Progenitor cell of endocrine pancreas (in vitro differentiated cells): ENCODE data around the gene DGKB. TPM values are rescaled to one million over a fixed set of nuclear protein-coding genes. Genes with fewer than 3 reads are reported as not detected.

Experiments
- DNase-seq: peaks from one replicate; pipeline ENCODE4 v3.0.0; 2021; ENCODE audit warnings: low spot score; ENCODE audit not compliant: unreplicated experiment
- H3K27ac Mint-ChIP-seq: 2 replicates; pipeline ENCODE4 v1.8.0; 2021; ENCODE audit warnings: mild to moderate bottlenecking, moderate library complexity, mixed read lengths
- H3K27me3 Mint-ChIP-seq: 2 replicates; pipeline ENCODE4 v1.8.0; 2021; ENCODE audit warnings: mixed read lengths
- H3K36me3 Mint-ChIP-seq: 2 replicates; pipeline ENCODE4 v1.8.0; 2022; ENCODE audit warnings: mixed read lengths; ENCODE audit not compliant: insufficient read depth
- H3K4me1 Mint-ChIP-seq: 2 replicates; pipeline ENCODE4 v1.8.0; 2021; ENCODE audit warnings: low read depth, mixed read lengths
- H3K4me3 Mint-ChIP-seq: 2 replicates; pipeline ENCODE4 v1.8.0; 2021; ENCODE audit warnings: low read depth, mild to moderate bottlenecking, moderate library complexity, mixed read lengths
- H3K9me3 Mint-ChIP-seq: 2 replicates; pipeline ENCODE4 v1.8.0; 2021; ENCODE audit warnings: low read depth, mixed read lengths
- CTCF ChIP-seq: fragments of 200-600 bp; sonication (generic); IDR thresholded peaks from one replicate; pipeline ENCODE4 v1.5.0; 2021; ENCODE audit warnings: antibody characterized with exemption, mild to moderate bottlenecking; ENCODE audit not compliant: unreplicated experiment
- total RNA-seq: library from RNA; stranded (reverse); gene quantifications from 2 replicates; pipeline ENCODE4 v1.2.1, GENCODE V29; 2021

Gene DGKB
- total RNA-seq, 1 donor from 2014 or later = 0.74 TPM

DNA sequence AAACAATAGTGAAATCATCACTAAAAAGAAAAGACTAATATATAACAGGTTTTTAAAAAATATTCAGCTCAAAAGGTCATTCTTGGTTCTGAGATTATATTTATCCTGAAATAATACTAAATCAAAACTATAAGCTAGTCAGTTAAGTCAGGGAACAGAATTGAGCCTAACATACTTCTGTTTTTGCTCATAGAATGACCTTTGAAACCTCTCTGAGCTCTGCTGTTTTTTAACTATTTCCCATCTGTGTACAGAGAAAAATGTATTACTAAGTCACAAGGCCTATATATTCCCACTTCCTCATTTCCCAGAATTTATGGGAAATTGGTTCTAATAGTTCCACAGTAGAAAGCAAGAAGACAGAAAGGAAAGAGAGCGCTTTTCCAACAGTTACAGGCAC is 566.3 kb downstream of the DGKB start:
- no peak for DNase-seq
- H3K4me1 Mint-ChIP-seq = peaks cover 8% of the 10 kb centered on the region
- no peak overlapping the region for H3K27ac Mint-ChIP-seq
- H3K36me3 Mint-ChIP-seq = no peaks in the 10 kb centered on the region
- H3K9me3 Mint-ChIP-seq = no peaks in the 10 kb centered on the region
- TF ChIP-seq CTCF = no peak
- H3K4me3 Mint-ChIP-seq = no peak overlapping the region
- H3K27me3 Mint-ChIP-seq = no peaks in the 10 kb centered on the region

- Mint-ChIP-seq H3K9me3 (no peaks in the 10 kb centered on the region), H3K4me1 (peaks cover 4% of the 10 kb centered on the region), H3K27me3 (no peaks in the 10 kb centered on the region), H3K36me3 (no peaks in the 10 kb centered on the region), H3K4me3 (no peak overlapping the region), H3K27ac (no peak overlapping the region)
- no peak for TF ChIP-seq CTCF
- no peak for DNase-seq
These were observed 570.4 kb downstream of the DGKB start for GRCh38 chr7:14332155-14332554.

DNA sequence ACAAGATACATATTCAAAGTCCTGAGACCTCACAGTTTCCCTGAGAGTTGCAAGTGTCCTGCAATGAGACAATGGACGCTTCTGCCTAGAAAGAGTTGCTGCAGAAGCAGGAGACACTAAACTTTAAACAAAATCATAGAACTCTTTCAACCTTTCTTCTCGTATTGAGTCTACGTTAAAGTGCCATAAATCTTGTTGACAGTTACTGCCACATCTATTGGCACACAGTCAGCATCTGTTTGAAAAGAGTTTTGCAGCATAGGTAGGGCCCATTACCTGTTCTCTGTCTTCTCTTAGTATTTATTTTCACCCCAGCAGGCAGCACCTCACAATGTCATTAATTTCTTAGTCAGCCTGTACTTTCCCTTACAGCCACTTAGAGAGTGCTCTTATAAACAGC is 577.8 kb downstream of the DGKB start:
- Mint-ChIP-seq H3K9me3 (peaks cover 13% of the 10 kb centered on the region), H3K27ac (no peak overlapping the region), H3K27me3 (no peaks in the 10 kb centered on the region), H3K4me3 (no peak overlapping the region), H3K4me1 (no peaks in the 10 kb centered on the region), H3K36me3 (no peaks in the 10 kb centered on the region)
- TF ChIP-seq CTCF = no peak
- no peak for DNase-seq

DNA sequence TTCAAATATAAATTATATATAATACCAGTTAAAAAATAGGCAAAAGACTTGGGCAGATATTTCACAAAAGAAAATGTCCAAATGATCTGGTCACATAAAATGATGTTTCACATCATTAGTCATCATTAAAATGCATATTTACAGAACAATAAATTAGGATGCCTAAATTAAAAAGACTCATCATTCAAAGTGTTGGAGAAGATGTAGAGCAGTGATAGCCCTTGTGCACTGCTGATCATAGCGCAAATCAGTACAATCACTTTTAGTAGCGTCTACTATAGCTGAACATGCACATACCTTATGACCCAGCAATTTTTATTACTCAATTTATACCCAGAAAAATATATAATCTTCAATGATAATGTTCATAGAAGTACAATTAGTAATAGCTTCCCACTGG is 579.8 kb downstream of the DGKB start:
- H3K36me3 Mint-ChIP-seq = no peaks in the 10 kb centered on the region
- H3K27me3 Mint-ChIP-seq = no peaks in the 10 kb centered on the region
- no peak for DNase-seq
- TF ChIP-seq CTCF = no peak
- H3K4me3 Mint-ChIP-seq = no peak overlapping the region
- H3K4me1 Mint-ChIP-seq = no peaks in the 10 kb centered on the region
- H3K27ac Mint-ChIP-seq = no peak overlapping the region
- peaks cover 13% of the 10 kb centered on the region for H3K9me3 Mint-ChIP-seq

DNA sequence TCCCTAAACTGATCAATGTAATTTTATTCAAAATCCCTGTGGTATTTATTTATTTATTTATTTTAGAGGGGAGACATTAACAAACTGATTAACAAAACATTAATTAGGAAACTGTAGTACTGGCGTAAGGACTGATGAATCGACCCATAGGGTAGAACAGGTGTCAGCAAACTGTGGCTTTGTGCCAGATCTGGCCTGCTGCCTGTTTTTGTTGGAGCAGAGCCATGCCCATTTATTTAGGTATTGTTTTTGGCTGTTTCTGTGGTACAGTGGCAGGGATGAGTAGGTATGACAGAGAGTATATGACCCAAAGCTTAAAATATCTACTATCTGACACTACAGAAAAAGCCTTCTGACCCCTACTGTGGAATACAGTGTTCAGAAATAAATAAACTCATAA is 580.6 kb downstream of the DGKB start:
- DNase-seq = no peak
- H3K4me1 Mint-ChIP-seq = no peaks in the 10 kb centered on the region
- H3K27ac Mint-ChIP-seq = no peak overlapping the region
- peaks cover 13% of the 10 kb centered on the region for H3K9me3 Mint-ChIP-seq
- no peaks in the 10 kb centered on the region for H3K27me3 Mint-ChIP-seq
- TF ChIP-seq CTCF = no peak
- H3K36me3 Mint-ChIP-seq = no peaks in the 10 kb centered on the region
- no peak overlapping the region for H3K4me3 Mint-ChIP-seq

GRCh38 chr7:14309432-14309831 is 593.1 kb downstream of the DGKB start:
- peaks cover 6% of the 10 kb centered on the region for H3K9me3 Mint-ChIP-seq
- no peak for DNase-seq
- no peak for TF ChIP-seq CTCF

More at GRCh38 chr7:14309432-14309831, 593.1 kb downstream of the DGKB start:
- Mint-ChIP-seq H3K4me3 (no peak overlapping the region), H3K27ac (no peak overlapping the region), H3K27me3 (no peaks in the 10 kb centered on the region), H3K36me3 (no peaks in the 10 kb centered on the region), H3K4me1 (peaks cover 6% of the 10 kb centered on the region)
